ENCODE results near the gene ALG5.

GRCh38 chr13:37037241-37037640, 38.1 kb upstream of the ALG5 start:
- TF ChIP-seq CTCF (IDR thresholded peaks at IDR 0.05) (no peak), POLR2AphosphoS5 (IDR thresholded peaks at IDR 0.05) (no peak)

Data from sigmoid colon (tissue), 4 donors.